ENCODE data around the gene NPTX1.

NPTX1 gene

DNA sequence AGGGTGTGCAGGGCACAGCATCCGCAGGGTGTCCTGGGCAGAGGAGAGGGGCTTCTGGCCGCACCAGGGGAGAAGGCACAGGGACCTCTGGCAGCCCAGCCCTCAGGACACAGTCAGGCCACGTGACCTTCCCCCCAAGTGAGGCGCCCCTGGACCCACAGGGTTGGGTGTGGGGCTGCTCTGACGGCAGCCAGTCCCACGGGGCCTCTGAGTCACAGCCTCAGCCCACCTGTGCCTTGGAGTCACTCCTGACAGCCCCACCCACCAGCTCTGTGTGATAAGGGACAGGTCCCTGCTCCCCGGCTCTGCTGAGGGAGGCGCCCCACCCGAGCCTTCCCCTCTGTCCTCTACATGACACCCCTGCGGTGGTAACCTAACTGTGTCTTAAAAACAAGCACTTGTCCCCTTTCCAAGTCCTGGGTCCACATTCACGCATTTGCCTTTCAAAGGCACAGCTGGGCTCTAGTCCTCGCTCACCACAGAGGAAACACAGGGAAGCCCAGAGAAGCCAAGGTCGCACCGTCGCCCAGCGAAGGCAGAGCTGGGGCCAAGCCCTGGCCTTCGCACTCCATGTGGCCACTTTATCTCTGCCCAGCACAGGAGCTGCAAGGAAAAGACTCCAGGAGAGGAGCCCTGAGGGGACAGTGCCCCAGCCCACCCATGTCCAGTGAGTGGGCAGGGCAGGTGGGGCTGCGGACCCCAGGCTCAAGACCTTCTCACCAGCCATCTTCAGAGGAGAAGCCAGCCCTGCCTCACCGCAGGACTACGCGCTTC, 5.1 kb upstream of the NPTX1 start:
- Histone ChIP-seq H3K4me2 (ENCODE audit: low read depth, low read length, poor library complexity, severe bottlenecking) (no peak overlapping the region), H4K20me1 (ENCODE audit: low read depth, low read length) (no peaks in the 10 kb centered on the region), H3F3A (ENCODE audit: insufficient read depth) (no peaks in the 10 kb centered on the region), H3K9ac (ENCODE audit: low read length) (no peak overlapping the region), H3K27ac (ENCODE audit: low read depth, low read length) (no peak overlapping the region), H2AFZ (ENCODE audit: low read depth, low read length, severe bottlenecking) (no peak overlapping the region), H3K27me3 (ENCODE audit: low read length) (no peaks in the 10 kb centered on the region), H3K4me3 (ENCODE audit: insufficient read depth, low read length, poor library complexity, severe bottlenecking) (no peak overlapping the region), H3K9me2 (replicated peaks; ENCODE audit: insufficient read depth, low read length) (no peaks in the 10 kb centered on the region), H3K36me3 (ENCODE audit: low read length) (no peaks in the 10 kb centered on the region), H3K9me3 (ENCODE audit: insufficient read depth, low read length) (no peaks in the 10 kb centered on the region), H3K79me2 (ENCODE audit: insufficient read depth, low read length) (no peaks in the 10 kb centered on the region)
- TF ChIP-seq, protein P1, sequence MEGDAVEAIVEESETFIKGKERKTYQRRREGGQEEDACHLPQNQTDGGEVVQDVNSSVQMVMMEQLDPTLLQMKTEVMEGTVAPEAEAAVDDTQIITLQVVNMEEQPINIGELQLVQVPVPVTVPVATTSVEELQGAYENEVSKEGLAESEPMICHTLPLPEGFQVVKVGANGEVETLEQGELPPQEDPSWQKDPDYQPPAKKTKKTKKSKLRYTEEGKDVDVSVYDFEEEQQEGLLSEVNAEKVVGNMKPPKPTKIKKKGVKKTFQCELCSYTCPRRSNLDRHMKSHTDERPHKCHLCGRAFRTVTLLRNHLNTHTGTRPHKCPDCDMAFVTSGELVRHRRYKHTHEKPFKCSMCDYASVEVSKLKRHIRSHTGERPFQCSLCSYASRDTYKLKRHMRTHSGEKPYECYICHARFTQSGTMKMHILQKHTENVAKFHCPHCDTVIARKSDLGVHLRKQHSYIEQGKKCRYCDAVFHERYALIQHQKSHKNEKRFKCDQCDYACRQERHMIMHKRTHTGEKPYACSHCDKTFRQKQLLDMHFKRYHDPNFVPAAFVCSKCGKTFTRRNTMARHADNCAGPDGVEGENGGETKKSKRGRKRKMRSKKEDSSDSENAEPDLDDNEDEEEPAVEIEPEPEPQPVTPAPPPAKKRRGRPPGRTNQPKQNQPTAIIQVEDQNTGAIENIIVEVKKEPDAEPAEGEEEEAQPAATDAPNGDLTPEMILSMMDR (IDR thresholded peaks at IDR 0.05; ENCODE audit: insufficient read depth, low read length, poor library complexity, severe bottlenecking) = no peak
- TF ChIP-seq EZH2phosphoT487 (conservative IDR thresholded peaks at IDR 0.05; ENCODE audit: low read length) = no peak

DNA sequence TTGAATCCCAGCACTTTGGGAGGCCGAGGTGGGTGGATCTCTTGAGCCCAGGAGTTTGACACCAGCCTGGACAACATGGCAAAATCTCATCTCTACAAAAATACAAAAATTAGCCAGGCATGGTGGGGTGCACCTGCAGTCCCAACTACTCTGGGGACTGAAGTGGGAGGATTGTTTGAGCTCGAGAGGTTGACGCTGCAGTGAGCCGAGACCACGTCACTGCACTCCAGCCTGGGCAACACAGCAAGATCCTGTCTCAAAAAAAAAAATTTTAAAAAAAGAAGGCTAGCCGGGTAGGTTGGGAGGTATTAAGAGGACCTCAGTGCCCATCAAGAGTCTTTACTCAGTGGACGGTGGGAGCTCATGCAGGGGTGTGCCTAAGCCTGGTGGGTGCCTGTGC, 3.8 kb upstream of the NPTX1 start:
- TF ChIP-seq, protein P1 (IDR thresholded peaks at IDR 0.05; ENCODE audit: insufficient read depth, low read length, poor library complexity, severe bottlenecking) = no peak
- no peak for TF ChIP-seq EZH2phosphoT487 (conservative IDR thresholded peaks at IDR 0.05; ENCODE audit: low read length)
- no peak overlapping the region for H3K9ac ChIP-seq (ENCODE audit: low read length)
- H3F3A ChIP-seq (ENCODE audit: insufficient read depth) = no peaks in the 10 kb centered on the region
- H3K27me3 ChIP-seq (ENCODE audit: low read length) = no peaks in the 10 kb centered on the region
- no peak overlapping the region for H3K4me3 ChIP-seq (ENCODE audit: insufficient read depth, low read length, poor library complexity, severe bottlenecking)
- no peak overlapping the region for H3K4me2 ChIP-seq (ENCODE audit: low read depth, low read length, poor library complexity, severe bottlenecking)
- H2AFZ ChIP-seq (ENCODE audit: low read depth, low read length, severe bottlenecking) = no peak overlapping the region
- no peaks in the 10 kb centered on the region for H3K36me3 ChIP-seq (ENCODE audit: low read length)
- H3K79me2 ChIP-seq (ENCODE audit: insufficient read depth, low read length) = no peaks in the 10 kb centered on the region
- no peaks in the 10 kb centered on the region for H3K9me3 ChIP-seq (ENCODE audit: insufficient read depth, low read length)
- no peak overlapping the region for H3K27ac ChIP-seq (ENCODE audit: low read depth, low read length)
- no peaks in the 10 kb centered on the region for H3K9me2 ChIP-seq (replicated peaks; ENCODE audit: insufficient read depth, low read length)
- no peaks in the 10 kb centered on the region for H4K20me1 ChIP-seq (ENCODE audit: low read depth, low read length)

DNA sequence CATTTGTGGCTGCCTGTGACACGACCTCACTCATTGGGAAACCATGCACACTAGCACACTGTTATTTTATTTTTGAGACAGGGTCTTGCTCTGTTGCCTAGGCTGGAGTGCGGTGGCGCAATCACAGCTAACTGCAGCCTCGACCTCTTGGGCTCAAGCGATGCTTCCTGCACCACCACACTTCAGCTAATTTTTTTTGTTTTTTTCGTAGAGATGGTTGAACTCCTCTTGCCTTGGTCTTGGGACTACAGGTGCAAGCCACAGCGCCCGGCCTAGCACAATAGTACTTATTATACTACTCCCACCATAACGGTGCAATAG, 2.8 kb upstream of the NPTX1 start:
- H3F3A ChIP-seq (ENCODE audit: insufficient read depth) = no peaks in the 10 kb centered on the region
- no peaks in the 10 kb centered on the region for H3K9me3 ChIP-seq (ENCODE audit: insufficient read depth, low read length)
- TF ChIP-seq EZH2phosphoT487 (conservative IDR thresholded peaks at IDR 0.05; ENCODE audit: low read length) = no peak
- TF ChIP-seq, protein P1 (IDR thresholded peaks at IDR 0.05; ENCODE audit: insufficient read depth, low read length, poor library complexity, severe bottlenecking) = no peak
- H3K4me3 ChIP-seq (ENCODE audit: insufficient read depth, low read length, poor library complexity, severe bottlenecking) = no peak overlapping the region
- no peak overlapping the region for H3K9ac ChIP-seq (ENCODE audit: low read length)
- no peak overlapping the region for H3K4me2 ChIP-seq (ENCODE audit: low read depth, low read length, poor library complexity, severe bottlenecking)
- no peaks in the 10 kb centered on the region for H3K36me3 ChIP-seq (ENCODE audit: low read length)
- no peaks in the 10 kb centered on the region for H3K9me2 ChIP-seq (replicated peaks; ENCODE audit: insufficient read depth, low read length)
- H2AFZ ChIP-seq (ENCODE audit: low read depth, low read length, severe bottlenecking) = no peak overlapping the region
- no peaks in the 10 kb centered on the region for H4K20me1 ChIP-seq (ENCODE audit: low read depth, low read length)
- no peaks in the 10 kb centered on the region for H3K27me3 ChIP-seq (ENCODE audit: low read length)
- H3K27ac ChIP-seq (ENCODE audit: low read depth, low read length) = no peak overlapping the region
- no peaks in the 10 kb centered on the region for H3K79me2 ChIP-seq (ENCODE audit: insufficient read depth, low read length)
